GM19239 (cell line): ENCODE data around the gene SLC38A1.
"Not testable (repeated sequence)": the region's sequence is repeated elsewhere in the genome, so short reads cannot be mapped to it uniquely, and the experiment has no call there.

Source experiments
- DNase-seq: peaks from one replicate; pipeline ENCODE4 v3.0.0; 2011; ENCODE audit warnings: low spot score; ENCODE audit not compliant: insufficient read length
- FAIRE-seq: peaks from 2 replicates; lab custom pipeline; 2011; peaks lifted over from hg19 to GRCh38; lab: Jason Lieb, UNC

SLC38A1 gene

DNA sequence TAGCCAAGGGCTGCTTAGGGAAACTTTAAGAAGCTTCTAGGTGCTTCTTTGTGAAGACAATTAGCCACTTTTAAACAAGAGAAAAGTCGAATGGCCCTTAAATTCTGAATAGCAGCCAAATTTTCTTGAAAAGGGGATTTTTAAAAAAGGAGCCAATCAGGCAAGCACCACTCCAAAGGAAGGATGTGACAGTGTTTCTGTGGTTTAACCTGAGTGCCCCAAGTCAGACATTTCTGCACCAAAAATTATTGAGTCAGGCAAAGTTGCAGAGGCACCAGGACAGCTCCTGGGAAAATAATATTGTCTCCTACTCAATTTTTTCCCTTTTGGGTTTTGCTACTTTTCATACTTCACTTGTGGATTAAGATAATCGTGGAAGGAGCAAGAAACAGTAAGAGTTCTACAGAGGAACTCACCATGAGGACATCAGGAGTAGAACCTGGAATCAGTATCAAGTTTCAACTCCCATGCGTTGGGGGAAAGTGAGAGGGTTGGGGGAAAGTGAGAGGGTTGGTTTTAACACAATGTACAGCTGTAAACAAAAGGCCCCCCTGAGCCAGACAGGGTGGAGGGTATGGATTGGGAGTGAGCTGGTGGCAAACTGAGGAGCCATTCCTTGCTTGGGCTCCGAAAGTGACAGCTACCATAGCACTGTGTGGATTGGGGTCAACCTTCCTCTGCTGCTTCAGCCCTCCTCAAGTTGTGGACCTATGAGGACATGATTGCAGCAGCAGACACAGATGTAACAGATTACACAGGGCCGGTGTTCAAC is 90.8 kb downstream of the SLC38A1 start:
- peak; percentile 85 for FAIRE-seq
- no peak for DNase-seq

DNA sequence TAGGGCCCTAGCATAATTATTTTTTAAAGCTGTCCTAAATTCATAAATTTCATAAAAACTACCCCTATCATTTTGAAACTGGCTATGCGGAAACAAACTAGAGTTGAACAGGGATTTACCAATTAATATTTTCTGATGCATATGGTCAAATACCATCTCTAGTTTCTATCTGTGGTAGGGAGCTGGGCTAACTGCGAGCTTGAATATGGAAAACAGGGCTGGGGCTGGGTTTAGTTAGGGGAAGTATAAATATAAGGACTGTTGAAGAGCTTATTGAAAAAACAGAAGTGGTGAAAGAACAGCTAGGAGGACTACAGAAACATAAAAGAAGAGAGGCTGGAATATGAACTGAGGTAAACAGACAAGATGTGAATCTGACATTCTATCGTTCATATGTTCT is 91.8 kb downstream of the SLC38A1 start:
- FAIRE-seq (peak; percentile 71), DNase-seq (no peak)

DNA sequence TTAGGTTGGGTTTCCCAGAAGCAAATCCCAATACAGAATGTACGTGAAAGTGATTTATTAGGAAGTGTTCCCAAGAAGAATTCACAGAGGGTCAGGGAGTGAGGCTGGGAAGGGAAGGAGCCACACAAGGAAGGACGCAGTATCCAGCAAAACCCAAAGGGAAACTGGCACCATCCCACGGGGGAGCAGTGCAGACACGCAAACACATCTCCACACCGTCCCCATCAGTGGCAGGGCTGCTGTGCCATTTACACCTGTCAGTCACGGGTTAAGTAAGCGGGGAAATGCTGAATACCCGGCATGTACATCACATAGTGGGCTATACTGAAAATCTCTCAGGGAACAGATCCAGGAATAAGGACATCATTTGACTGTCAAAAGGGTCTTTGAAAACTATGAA is 93.9 kb downstream of the SLC38A1 start:
- DNase-seq (no peak), FAIRE-seq (peak; percentile 80)

DNA sequence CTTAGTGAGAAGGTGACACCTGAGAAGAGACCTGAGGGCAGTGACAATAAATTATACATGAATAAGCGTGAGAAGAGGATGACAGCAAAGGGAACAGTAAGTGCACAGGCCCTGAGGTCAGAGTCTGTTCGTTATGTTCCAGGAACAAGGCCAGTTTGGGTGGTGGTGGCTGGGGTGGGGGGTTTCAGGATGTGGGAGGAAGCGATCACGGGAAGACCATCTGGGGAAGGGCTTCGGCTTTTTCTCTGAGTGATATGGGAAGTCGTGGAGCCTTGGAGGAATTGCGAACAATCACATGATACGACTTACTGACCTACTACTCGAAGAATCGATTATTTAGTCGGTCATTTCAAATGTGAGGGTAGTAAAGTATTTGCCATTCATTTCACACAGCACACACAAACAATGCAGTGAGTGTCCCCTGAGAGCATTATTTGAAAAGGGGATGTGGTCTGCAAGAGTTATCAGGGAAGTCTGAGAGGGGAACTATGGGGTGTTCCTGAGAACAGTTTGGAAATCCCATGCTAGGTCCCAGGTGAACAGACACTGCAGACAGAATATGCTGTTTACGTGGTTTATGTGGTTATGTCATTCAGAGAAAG is 94.7 kb downstream of the SLC38A1 start:
- FAIRE-seq, result peak; percentile 83
- no peak for DNase-seq

DNA sequence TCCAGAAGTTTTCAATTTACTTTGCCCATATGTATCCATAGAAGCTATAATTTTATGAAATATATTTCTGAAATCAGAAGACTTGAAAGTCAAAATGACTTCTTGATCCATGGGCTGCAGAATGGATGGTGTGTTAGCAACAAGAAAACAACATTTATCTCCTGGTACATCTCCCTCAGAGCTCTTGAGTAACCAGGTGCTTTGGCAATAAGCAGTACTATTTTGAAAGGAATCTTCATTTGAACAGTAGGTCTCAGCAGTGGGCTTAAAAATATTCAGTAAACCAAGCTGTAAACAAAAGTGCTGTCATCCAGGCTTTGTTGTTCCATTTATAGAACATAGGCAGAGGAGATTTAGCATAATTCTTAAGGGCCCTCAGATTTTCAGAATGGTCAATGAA is 100.4 kb downstream of the SLC38A1 start:
- FAIRE-seq (no peak), DNase-seq (no peak)

DNA sequence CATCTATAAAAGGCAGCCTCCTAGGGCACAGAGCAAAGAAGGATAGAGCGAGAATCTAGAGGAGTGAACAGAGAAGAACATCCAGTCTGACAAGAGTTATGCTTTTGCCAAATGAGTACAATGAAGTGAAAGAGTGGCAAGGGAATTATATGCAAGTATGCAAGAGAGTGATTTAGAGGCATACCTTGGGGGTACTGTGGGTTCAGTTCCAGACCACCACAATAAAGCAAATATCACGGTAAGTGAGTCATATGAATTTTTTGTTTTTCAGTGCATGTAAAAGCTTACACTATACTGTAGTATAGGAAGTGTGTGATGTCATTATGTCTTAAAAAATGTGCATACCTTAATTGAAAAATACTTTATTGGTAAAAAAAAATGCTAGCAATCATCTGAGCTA is 101.4 kb downstream of the SLC38A1 start:
- no peak for DNase-seq
- FAIRE-seq, result no peak

DNA sequence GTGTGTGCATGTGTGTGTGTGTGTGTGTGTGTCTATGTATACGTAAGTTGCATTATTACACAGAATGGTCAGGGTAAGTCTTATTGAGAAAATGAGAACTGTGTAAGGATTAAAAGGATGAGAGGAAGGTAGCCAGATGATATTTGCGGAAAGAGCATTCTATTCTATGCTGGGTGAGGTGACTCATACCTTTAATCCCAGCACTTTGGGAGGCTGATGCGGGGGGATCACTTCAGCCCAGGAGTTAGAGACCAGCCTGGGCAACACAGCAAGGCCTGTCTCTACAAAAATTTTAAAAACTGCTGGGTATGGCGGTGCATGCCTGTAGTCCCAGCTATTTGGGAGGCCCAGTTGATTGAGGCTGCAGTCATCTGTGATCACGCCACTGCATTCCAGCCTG is 103.7 kb downstream of the SLC38A1 start:
- FAIRE-seq (no peak), DNase-seq (no peak)

DNA sequence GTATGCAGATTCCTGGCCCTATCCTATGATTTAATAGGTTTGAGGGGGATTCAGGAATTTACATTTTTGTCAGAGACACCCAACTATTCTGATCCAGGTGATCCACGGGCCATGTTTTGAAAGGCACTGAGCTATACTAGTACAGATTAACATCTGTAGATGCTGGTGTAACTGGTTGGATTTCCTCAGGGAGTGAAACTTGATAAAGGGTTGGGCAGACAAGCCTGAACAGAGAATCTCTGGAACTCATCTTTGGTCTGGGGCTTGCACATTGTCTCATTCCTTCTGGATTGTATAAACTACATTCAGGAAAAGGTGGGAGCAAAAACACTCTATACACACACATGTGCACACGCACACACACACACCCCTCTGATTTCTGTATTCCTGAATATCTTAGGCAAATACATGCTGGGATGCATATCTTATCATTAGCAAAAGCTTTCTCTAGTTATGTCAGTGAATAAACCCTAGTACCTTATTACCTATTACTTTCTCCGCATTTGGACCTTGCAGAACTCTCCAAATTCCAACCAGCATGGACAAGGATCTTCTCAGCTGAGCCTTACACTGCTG is 104.6 kb downstream of the SLC38A1 start:
- DNase-seq (no peak), FAIRE-seq (no peak)

DNA sequence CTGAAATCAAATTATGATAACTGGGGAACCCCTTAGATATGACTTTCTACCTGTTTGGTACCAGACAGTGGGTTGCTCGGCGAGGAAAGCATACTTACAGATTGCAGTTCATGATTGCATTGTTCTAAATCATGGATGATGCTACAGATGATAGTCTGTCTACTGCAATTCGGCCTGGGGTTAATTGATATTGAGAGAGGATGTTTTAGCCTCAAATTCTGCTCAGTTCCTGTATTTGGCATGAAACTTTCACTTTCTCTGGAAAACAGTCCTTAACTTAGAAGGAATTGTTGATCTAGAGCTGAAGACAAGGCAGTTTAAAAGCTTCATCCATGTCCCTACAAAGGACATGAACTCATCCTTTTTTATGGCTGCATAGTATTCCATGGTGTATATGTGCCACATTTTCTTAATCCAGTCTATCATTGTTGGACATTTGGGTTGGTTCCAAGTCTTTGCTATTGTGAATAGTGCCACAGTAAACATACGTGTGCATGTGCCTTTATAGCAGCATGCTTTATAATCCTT is 106.2 kb downstream of the SLC38A1 start:
- not testable (repeated sequence) for DNase-seq, FAIRE-seq

DNA sequence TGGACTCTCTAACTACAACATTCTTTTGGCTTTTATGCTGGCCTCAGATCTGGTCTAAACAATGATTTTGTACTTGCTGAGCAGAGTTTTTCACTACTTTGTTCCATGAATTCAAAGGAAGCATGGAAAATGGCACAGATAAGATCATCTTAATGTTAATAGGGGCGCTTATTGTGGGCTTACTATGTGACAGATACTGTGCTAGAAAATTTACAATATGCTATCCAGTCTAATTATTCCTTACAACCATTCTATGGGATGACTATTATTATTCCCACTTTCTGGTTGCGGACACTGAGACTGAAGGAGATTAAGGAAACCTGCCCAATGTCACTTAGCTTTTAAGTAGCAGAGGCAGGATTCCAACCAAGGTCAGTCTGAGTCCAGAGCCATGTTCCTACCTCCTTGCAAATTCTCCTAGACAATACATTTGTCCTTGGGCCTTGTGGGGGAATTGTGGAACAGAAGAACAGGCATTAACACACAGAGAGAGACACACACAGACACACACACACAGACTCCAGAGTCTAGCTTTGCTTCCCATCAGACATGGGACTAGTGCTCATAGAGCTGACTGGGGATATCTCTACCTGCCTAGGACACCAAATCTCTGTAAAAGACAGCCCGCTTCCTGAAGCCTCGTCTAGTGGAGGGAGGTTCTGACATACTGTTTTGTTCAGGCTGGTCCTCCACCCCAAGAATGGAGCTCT is 107.7 kb downstream of the SLC38A1 start:
- no peak for FAIRE-seq

DNA sequence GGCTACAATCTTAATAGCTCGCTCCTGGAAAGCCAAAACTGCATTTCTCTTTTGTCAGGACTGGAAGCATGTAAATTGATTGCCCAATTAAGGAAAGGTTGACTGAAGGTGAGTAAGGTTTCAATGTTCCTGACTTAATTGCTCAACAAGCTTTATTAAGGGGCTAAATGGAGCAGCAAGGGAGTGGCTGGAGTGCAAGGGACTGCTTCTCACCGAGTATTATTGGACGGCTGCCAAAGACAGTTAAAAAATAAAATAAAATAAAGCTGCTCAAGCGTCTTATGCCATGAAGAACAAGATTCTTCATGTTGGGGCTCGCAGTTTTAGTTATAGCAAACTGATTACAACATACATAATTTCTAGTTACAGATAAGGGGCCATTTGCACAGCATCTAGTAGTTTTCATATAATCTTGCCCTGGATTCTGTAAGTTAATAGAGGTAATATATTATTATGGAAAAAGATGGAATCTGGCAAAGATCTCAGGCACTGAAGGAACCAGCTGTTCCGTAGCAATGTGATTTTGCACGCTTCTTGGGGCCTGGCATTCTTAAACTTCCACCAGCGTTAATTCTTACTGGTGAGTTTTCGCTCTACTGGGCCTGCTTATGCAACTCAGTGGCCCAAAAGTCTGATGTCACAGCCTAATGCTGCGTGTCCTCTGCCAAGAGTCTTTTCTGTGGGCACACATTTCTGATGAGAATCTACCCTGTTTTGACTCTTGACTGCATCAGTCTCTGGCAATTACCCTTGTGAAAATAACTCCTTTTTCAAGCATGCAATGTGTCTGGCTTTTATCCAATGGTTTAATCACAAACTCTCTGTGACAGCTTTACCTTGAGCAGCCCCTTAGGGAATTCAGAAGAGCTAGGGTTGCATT is 108.5 kb downstream of the SLC38A1 start:
- FAIRE-seq (no peak), DNase-seq (no peak)

More for the DNA sequence above, 107.7 kb downstream of the SLC38A1 start:
- no peak for DNase-seq

DNA sequence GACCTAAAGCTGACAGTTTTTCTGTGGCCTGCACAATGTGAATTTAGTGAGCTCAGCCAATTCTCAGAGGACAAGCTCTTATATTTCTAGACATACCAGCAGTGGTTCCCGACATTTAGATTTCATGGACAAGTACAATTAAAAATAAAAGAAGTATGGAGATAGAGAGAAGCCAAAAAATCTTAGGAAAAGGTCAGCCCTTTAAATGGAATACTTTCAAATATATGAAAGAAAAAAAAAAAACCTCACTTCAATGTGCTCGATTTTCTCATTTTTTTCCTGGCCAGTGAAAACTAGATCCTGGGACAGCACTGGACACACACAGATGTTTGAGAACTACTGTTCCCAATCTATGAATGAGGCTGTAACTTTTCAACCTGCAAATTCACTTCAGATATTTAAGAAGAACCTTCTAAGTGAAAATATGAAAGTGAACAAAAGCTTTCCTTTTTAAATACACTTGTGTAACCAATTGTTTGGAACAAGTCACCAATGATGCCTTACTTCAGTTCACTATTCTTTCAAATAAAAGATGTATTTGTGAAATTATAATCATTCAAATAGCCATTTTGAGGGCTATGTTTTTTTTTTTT is 109.4 kb downstream of the SLC38A1 start:
- no peak for FAIRE-seq
- no peak for DNase-seq

DNA sequence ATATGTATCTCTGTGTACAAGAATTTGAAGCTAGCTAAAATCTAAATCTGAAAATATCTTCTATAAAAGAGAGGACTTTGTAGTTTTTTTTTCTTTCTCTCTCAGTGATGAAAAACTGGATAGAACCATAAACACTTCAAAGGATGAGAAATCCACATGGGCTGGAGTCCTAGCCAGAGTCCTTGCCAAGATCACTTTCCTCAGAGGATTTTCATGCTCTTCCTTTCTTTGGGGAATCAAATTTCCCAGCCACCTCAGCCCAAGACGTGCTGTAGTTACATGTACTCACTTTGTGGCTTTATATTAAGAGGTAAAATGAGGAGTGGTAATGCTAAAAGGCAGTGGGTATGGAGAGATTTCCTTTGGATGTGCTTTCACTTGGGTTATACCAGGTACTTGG is 110.3 kb downstream of the SLC38A1 start:
- no peak for FAIRE-seq
- no peak for DNase-seq

DNA sequence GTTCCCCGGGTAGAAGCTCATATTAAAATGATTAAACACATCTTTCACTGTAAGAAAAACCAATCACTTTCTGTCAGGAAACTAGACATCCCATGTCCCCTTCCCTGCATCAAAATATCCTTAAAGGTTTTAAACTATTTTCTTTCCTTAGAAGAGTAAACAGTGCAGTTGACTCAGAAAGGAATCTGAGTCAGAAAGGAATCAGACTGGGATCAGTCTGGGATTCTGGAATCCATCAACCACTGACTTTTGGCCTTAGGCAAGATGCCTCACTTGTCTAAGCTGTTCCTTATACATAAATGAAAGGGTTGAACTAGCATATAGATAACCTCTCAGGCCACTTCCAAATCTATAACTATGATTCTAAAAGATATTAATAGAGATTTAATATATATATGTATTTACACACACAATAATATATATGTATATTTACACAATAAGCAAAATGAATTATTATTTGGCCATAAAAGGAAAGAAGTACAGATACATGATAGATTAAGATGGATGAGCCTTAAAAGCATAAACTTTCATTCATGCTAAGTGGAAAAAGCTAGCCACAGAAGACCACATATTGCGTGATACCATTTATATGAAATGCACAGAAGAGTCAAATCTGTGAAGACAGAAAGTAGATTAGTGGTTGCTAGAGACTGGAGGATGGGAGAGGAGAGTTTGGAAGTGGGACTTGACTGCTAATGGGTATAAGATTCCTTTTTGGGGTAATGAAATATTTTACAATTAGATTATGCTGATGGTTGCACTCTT is 114.4 kb downstream of the SLC38A1 start:
- FAIRE-seq (peak; percentile 4), DNase-seq (no peak)

DNA sequence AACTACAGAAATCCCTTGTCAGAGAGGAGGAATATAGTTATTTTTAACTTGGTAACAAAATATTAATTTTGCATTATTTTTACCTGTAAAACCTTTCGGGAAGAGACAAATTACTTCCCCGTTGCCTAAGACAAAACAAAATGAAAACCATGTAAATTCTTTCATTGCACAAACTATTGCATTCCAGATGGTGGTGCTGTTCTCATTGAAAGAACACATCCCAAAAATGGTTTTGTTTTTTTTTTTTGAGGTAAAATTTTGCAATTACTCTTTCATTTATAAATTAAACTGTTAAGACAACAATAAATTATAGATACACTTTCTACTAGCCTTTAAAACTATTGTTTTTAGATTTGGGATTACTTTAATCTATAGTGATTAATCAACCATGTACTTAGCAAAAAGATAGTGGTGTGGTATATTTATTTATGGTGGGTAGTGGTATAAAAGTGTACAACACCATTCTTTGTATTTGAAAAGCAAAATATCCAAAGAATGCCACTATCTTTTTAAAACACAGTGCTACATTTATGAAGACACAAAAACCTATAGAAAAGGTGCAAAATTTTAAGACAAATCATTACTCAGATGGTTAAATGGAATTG is 115.5 kb downstream of the SLC38A1 start:
- DNase-seq, result no peak

DNA sequence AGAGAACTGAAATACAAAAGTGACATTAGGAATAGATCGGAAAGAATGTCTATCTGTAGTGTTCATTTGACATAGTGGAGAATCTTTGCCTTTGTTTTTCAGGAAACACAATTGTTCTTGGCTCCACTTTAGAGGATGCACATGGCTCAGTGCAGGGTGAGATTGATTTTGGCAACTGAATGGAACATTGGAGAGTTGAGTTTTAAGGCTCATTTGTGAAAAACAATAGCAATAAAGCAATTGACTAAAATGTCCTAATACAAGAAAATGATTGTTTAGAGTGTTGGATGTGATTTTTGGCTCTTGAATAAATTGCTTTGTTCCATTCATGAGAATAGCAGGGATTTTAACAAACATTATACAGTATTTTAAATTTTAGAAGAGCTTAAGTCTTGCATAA is 116.4 kb downstream of the SLC38A1 start:
- FAIRE-seq, result peak; percentile 51
- DNase-seq, result no peak

More for the DNA sequence above, 115.5 kb downstream of the SLC38A1 start:
- peak; percentile 87 for FAIRE-seq

DNA sequence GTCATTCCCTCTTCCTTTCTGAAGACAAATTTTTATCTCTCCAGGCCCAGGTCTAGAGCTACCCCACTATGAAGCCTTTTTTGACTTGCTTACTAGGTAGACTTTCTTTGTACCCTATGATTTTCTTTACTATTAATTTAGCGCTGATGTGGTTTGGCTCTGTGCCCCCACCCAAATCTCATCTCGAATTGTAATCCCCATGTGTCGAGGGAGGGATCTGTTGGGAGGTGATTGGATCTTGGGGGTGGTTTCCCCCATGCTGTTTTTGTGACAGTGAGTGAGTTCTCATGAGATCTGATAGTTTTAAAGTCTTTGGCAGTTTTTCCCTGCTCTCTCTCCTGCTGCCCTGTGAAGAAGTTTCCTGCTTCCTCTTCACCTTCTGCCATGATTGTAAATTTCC is 118.1 kb downstream of the SLC38A1 start:
- FAIRE-seq (no peak), DNase-seq (no peak)

DNA sequence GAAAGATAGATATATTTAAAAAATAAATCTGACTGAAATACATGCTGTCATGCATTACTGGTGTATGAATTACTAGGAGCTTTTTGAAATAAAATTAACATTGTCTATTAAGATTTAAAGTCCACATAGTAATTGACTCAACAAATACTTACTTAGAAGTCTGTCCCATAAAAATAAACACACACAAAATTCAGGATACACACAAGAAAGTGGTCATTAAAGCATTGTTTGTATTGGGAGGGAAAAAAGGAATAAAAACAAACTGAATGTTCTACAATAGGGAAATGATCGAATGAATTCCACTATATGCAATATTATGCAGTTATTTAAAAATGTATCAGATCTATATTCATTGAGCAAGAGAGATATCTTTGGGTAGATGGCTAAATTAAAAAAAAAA is 118.9 kb downstream of the SLC38A1 start:
- DNase-seq (no peak), FAIRE-seq (no peak)
